Measurements from ENCODE around the gene AASDH. TPM values are rescaled to one million over a fixed set of nuclear protein-coding genes. Genes with fewer than 3 reads are reported as not detected.

The AASDH gene
- total RNA-seq, 1 experiment from 2014 or later = 8.8 TPM

- POLR2A ChIA-PET (ENCODE audit: unreplicated experiment) = interaction anchor here (0.7 kb wide), 2 partner anchors 11 to 719 kb away, joined by 3 to 4 read pairs; no protein-coding TSS in a partner anchor
- H4K20me1 ChIP-seq (ENCODE audit: low read length) = no peaks in the 10 kb centered on the region
- BruUV-seq (replicated peaks) = no TSS peak
- DNase-seq = no peak
- TF ChIP-seq CTCF (conservative IDR thresholded peaks at IDR 0.05; ENCODE audit: low read depth, low read length) = no peak
- no peak for TF ChIP-seq EZH2 (IDR thresholded peaks at IDR 0.05; ENCODE audit: low read length, unreplicated experiment)
- H3F3A ChIP-seq (ENCODE audit: low read length, unreplicated experiment) = no peaks in the 10 kb centered on the region
- H3K9me3 ChIP-seq (ENCODE audit: low read length) = no peaks in the 10 kb centered on the region
- H3K36me3 ChIP-seq (ENCODE audit: low read depth, low read length) = no peaks in the 10 kb centered on the region
- H3K27ac ChIP-seq (ENCODE audit: low read length) = no peak overlapping the region
- CTCF ChIA-PET = interaction anchor here (0.5 kb wide), 1 partner anchor 488 kb away, joined by 5 read pairs; no protein-coding TSS in a partner anchor
- no peak overlapping the region for H2AFZ ChIP-seq (ENCODE audit: low read length)
- H3K4me2 ChIP-seq (ENCODE audit: low read length) = no peak overlapping the region
- H3K79me2 ChIP-seq (ENCODE audit: low read length) = no peaks in the 10 kb centered on the region
- no peaks in the 10 kb centered on the region for H3K9me2 ChIP-seq (replicated peaks; ENCODE audit: low read length)
- intact Hi-C loops (cut with micrococcal nuclease) = no loop called here
- no peak overlapping the region for H3K4me3 ChIP-seq (ENCODE audit: low read length)
- H3K4me1 ChIP-seq (ENCODE audit: insufficient read depth, low read length) = no peaks in the 10 kb centered on the region
- no peak overlapping the region for H3K9ac ChIP-seq (ENCODE audit: low read length)
- no peak for ATAC-seq
- H3K27me3 ChIP-seq (ENCODE audit: low read length) = no peaks in the 10 kb centered on the region
Observed at GRCh38 chr4:56374956-56375355, 12.3 kb downstream of the AASDH start.

GRCh38 chr4:56372774-56373173 is 14.5 kb downstream of the AASDH start:
- Histone ChIP-seq H3K4me3 (ENCODE audit: low read length) (no peak overlapping the region), H3K9me3 (ENCODE audit: low read length) (no peaks in the 10 kb centered on the region), H3K9me2 (replicated peaks; ENCODE audit: low read length) (no peaks in the 10 kb centered on the region), H3K27me3 (ENCODE audit: low read length) (no peaks in the 10 kb centered on the region), H3K27ac (ENCODE audit: low read length) (no peak overlapping the region), H3K4me2 (ENCODE audit: low read length) (no peak overlapping the region), H2AFZ (ENCODE audit: low read length) (no peak overlapping the region), H3F3A (ENCODE audit: low read length, unreplicated experiment) (no peaks in the 10 kb centered on the region), H3K36me3 (ENCODE audit: low read depth, low read length) (no peaks in the 10 kb centered on the region; the same call in 1 of the 2 replicates), H4K20me1 (ENCODE audit: low read length) (no peaks in the 10 kb centered on the region), H3K9ac (ENCODE audit: low read length) (no peak overlapping the region), H3K4me1 (ENCODE audit: insufficient read depth, low read length) (no peaks in the 10 kb centered on the region), H3K79me2 (ENCODE audit: low read length) (no peaks in the 10 kb centered on the region)
- no TSS peak for BruUV-seq (replicated peaks)
- intact Hi-C loops (cut with micrococcal nuclease) = no loop called here
- TF ChIP-seq EZH2 (IDR thresholded peaks at IDR 0.05; ENCODE audit: low read length, unreplicated experiment) = no peak
- TF ChIP-seq CTCF (conservative IDR thresholded peaks at IDR 0.05; ENCODE audit: low read depth, low read length) = no peak
- TF ChIP-seq EZH2phosphoT487 (IDR thresholded peaks at IDR 0.05; ENCODE audit: borderline replicate concordance, low read length) = no peak
- ATAC-seq (no peak), DNase-seq (no peak)
- CTCF ChIA-PET = no interaction called here
- POLR2A ChIA-PET (ENCODE audit: unreplicated experiment) = no interaction called here

- no peak overlapping the region for H3K4me3 ChIP-seq (ENCODE audit: low read length)
- no peak overlapping the region for H3K27ac ChIP-seq (ENCODE audit: low read length)
- TF ChIP-seq CTCF (conservative IDR thresholded peaks at IDR 0.05; ENCODE audit: low read depth, low read length) = no peak
- H4K20me1 ChIP-seq (ENCODE audit: low read length) = no peaks in the 10 kb centered on the region
- ATAC-seq = no peak
- no peaks in the 10 kb centered on the region for H3K9me2 ChIP-seq (replicated peaks; ENCODE audit: low read length)
- no peaks in the 10 kb centered on the region for H3K4me1 ChIP-seq (ENCODE audit: insufficient read depth, low read length)
- H3K27me3 ChIP-seq (ENCODE audit: low read length) = no peaks in the 10 kb centered on the region
- no peak overlapping the region for H3K9ac ChIP-seq (ENCODE audit: low read length)
- DNase-seq = no peak
- CTCF ChIA-PET = no interaction called here
- POLR2A ChIA-PET (ENCODE audit: unreplicated experiment) = no interaction called here
- no TSS peak for BruUV-seq (replicated peaks)
- H3F3A ChIP-seq (ENCODE audit: low read length, unreplicated experiment) = no peaks in the 10 kb centered on the region
- no peak overlapping the region for H2AFZ ChIP-seq (ENCODE audit: low read length)
- no peaks in the 10 kb centered on the region for H3K79me2 ChIP-seq (ENCODE audit: low read length)
- no peak overlapping the region for H3K4me2 ChIP-seq (ENCODE audit: low read length)
- H3K36me3 ChIP-seq (ENCODE audit: low read depth, low read length) = no peaks in the 10 kb centered on the region; the same call in 1 of the 2 replicates
- intact Hi-C loops (cut with micrococcal nuclease) = no loop called here
- no peaks in the 10 kb centered on the region for H3K9me3 ChIP-seq (ENCODE audit: low read length)
Observed at GRCh38 chr4:56371426-56372220, 15.7 kb downstream of the AASDH start.
